NCI-H345 (cell line): Measurements from ENCODE around the gene TAGLN3.

Experiments
- DNase-seq: peaks from one replicate; lab custom pipeline; 2025; lab: John Stamatoyannopoulos, UW

TAGLN3 gene

GRCh38 chr3:112048911-112049310, 50.2 kb downstream of the TAGLN3 start:
- DNase-seq = no peak

GRCh38 chr3:112053229-112053628, 54.5 kb downstream of the TAGLN3 start:
- DNase-seq = no peak

- DNase-seq = no peak
Observed at GRCh38 chr3:112056451-112056929, 57.8 kb downstream of the TAGLN3 start.

GRCh38 chr3:112059497-112059896, 60.8 kb downstream of the TAGLN3 start:
- no peak for DNase-seq

GRCh38 chr3:112061152-112061551, 62.4 kb downstream of the TAGLN3 start:
- no peak for DNase-seq
